Measurements from ENCODE around the gene MYL3. TPM values are rescaled to one million over a fixed set of nuclear protein-coding genes. Genes with fewer than 3 reads are reported as not detected.

Gene MYL3
- total RNA-seq, 1 experiment from 2014 or later: not detected

DNA sequence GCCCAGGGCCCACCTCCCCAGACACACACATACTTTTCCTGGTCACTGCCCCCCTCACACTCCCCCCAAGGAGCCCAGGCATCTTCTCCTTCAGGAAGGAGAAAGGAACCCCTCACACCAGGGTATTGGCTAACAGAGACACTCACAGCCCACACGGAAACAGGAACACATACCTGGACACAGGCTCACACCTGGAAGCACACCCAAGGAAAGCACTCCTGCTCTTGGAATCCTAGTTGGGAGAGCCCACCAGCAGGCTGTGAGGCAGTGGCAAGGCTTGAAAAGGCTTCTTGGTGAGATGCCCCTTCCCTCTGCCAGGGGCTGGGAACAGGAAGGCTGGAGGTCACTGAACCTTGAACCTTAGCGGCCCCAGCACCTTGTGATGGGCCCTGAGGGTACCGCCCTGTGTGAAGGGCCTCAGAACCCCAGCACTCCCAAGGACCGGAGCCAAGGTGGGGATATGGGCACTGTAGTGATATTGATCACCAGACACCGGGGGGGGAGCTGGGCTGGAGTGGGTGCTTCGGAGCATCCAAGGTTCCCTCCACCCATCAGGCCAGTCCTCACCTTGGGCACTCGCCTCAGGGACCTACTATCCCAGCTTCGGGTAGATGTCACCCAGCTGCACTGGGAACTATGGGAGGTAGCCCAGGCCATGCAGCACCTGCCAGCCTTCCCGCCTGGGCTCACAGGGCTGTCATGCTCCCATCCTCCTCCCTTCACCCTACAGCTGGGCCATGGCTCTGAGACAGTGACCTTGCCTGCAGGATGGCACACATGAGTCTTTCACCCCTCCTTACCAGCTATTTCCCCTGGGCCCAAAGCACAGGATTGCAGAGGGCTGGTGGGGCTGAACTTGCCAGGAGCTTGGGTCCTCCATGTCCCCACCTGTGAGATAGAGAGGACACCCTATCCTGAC lies 16.4 kb downstream of the MYL3 start:
- H3K9ac ChIP-seq (ENCODE audit: low read length): peak overlapping the region; percentile 78; the same call in 1 of the 2 replicates
- CTCF ChIA-PET: interaction anchor here (1.0 kb wide), 1 partner anchor 48 kb away, joined by 3 read pairs; no protein-coding TSS in a partner anchor
- H2AFZ ChIP-seq (ENCODE audit: low read length): peak overlapping the region; percentile 97; the same call in 1 of the 2 replicates
- no peaks in the 10 kb centered on the region for H3K36me3 ChIP-seq (ENCODE audit: low read depth, low read length)
- no peak for DNase-seq
- H3K27ac ChIP-seq (ENCODE audit: low read length): no peak overlapping the region
- BruUV-seq (replicated peaks): no TSS peak
- TF ChIP-seq EZH2 (IDR thresholded peaks at IDR 0.05; ENCODE audit: low read length, unreplicated experiment): no peak
- TF ChIP-seq, protein P1, sequence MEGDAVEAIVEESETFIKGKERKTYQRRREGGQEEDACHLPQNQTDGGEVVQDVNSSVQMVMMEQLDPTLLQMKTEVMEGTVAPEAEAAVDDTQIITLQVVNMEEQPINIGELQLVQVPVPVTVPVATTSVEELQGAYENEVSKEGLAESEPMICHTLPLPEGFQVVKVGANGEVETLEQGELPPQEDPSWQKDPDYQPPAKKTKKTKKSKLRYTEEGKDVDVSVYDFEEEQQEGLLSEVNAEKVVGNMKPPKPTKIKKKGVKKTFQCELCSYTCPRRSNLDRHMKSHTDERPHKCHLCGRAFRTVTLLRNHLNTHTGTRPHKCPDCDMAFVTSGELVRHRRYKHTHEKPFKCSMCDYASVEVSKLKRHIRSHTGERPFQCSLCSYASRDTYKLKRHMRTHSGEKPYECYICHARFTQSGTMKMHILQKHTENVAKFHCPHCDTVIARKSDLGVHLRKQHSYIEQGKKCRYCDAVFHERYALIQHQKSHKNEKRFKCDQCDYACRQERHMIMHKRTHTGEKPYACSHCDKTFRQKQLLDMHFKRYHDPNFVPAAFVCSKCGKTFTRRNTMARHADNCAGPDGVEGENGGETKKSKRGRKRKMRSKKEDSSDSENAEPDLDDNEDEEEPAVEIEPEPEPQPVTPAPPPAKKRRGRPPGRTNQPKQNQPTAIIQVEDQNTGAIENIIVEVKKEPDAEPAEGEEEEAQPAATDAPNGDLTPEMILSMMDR (conservative IDR thresholded peaks at IDR 0.05; ENCODE audit: low read depth, low read length): no peak
- TF ChIP-seq EZH2phosphoT487 (IDR thresholded peaks at IDR 0.05; ENCODE audit: borderline replicate concordance, low read length): no peak
- ATAC-seq: no peak
- POLR2A ChIA-PET (ENCODE audit: unreplicated experiment): no interaction called here
- peak overlapping the region; percentile 68; the same call in 1 of the 2 replicates for H3K4me3 ChIP-seq (ENCODE audit: low read length)
- intact Hi-C loops (cut with micrococcal nuclease): no loop called here
- no peaks in the 10 kb centered on the region for H3F3A ChIP-seq (ENCODE audit: low read length, unreplicated experiment)
- H4K20me1 ChIP-seq (ENCODE audit: low read length): no peaks in the 10 kb centered on the region
- H3K4me1 ChIP-seq (ENCODE audit: insufficient read depth, low read length): peaks cover 13% of the 10 kb centered on the region
- no peaks in the 10 kb centered on the region for H3K79me2 ChIP-seq (ENCODE audit: low read length)
- no peaks in the 10 kb centered on the region for H3K27me3 ChIP-seq (ENCODE audit: low read length)
- H3K4me2 ChIP-seq (ENCODE audit: low read length): peak overlapping the region; percentile 87
- H3K9me2 ChIP-seq (replicated peaks; ENCODE audit: low read length): no peaks in the 10 kb centered on the region
- no peaks in the 10 kb centered on the region for H3K9me3 ChIP-seq (ENCODE audit: low read length)

DNA sequence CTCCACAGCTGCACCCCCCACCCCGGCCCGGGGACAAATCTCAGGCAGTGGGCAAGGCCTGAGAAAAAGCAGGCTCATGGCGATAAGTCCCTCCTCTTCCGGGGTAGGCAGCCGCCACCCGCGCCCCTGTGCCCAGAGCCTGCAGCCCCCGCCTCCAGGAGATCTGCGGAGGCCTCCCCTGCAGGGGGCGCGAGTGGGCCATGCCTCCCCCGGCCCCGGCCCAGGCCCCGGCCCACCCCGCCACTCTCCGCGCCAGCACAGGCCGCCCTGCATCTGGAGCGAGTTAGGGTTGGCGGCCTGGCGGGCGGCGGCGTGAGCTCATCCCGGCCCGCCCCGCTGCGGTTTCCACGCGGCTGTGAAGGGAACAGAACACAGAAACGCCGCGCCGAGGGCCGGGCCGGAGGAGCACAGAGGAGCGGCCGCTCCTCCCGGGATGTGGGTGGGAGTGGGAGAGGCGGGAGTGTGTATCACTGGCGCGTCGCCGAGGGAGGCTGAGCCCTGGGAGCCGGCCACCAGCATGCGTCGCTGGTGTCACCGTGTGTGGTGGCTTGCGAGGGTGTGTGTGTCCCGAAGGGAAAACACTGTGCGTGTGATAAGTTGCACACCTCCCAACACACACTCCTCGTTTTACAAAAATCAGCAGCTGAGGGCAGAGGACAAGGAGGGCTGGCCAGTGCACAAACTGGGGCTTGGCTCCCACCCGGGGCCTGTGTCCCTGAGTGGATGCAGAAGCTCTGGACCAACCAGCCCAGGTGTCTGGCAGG lies 17.2 kb downstream of the MYL3 start:
- ChIA-PET CTCF (interaction anchor here (0.7 to 1.1 kb wide), 4 partner anchors 35 to 144 kb away, joined by 3 to 6 read pairs (median 3); no protein-coding TSS in a partner anchor), POLR2A (ENCODE audit: unreplicated experiment) (interaction anchor here (0.6 kb wide), 1 partner anchor 182 kb away, joined by 4 read pairs; no protein-coding TSS in a partner anchor)
- peak; percentile 68 for DNase-seq
- H3K4me1 ChIP-seq (ENCODE audit: insufficient read depth, low read length): peaks cover 13% of the 10 kb centered on the region
- H3F3A ChIP-seq (ENCODE audit: low read length, unreplicated experiment): no peaks in the 10 kb centered on the region
- TSS peak; percentile 60 for BruUV-seq (replicated peaks)
- peak overlapping the region; percentile 68 for H3K4me3 ChIP-seq (ENCODE audit: low read length)
- H3K27ac ChIP-seq (ENCODE audit: low read length): peak overlapping the region; percentile 7; the same call in 1 of the 2 replicates
- H3K9ac ChIP-seq (ENCODE audit: low read length): peak overlapping the region; percentile 78
- no peaks in the 10 kb centered on the region for H3K27me3 ChIP-seq (ENCODE audit: low read length)
- intact Hi-C loops (cut with micrococcal nuclease): no loop called here
- TF ChIP-seq EZH2 (IDR thresholded peaks at IDR 0.05; ENCODE audit: low read length, unreplicated experiment): no peak
- TF ChIP-seq, protein P1 (conservative IDR thresholded peaks at IDR 0.05; ENCODE audit: low read depth, low read length): peak; percentile 60
- H3K4me2 ChIP-seq (ENCODE audit: low read length): peak overlapping the region; percentile 87
- H3K9me3 ChIP-seq (ENCODE audit: low read length): 0 out of 2 replicates have a peak, but pooled peaks cover under 1% of the 10 kb centered on the region
- H3K36me3 ChIP-seq (ENCODE audit: low read depth, low read length): no peaks in the 10 kb centered on the region
- H3K9me2 ChIP-seq (replicated peaks; ENCODE audit: low read length): no peaks in the 10 kb centered on the region
- no peaks in the 10 kb centered on the region for H3K79me2 ChIP-seq (ENCODE audit: low read length)
- H2AFZ ChIP-seq (ENCODE audit: low read length): peak overlapping the region; percentile 97
- H4K20me1 ChIP-seq (ENCODE audit: low read length): no peaks in the 10 kb centered on the region
- ATAC-seq: peak; percentile 79
